Astrocyte (in vitro differentiated cells and primary cell): ENCODE data around the gene CPNE4.

Source experiments
- EZH2 ChIP-seq: IDR thresholded peaks from 2 replicates; pipeline ENCODE4 v1.6.1; 2012; ENCODE audit warnings: mild to moderate bottlenecking, low read length, inconsistent platforms; ENCODE audit not compliant: insufficient read depth
- TF ChIP-seq, protein P1 (sequence below): IDR thresholded peaks from 2 replicates; pipeline ENCODE4 v1.5.1; 2011; ENCODE audit warnings: low read depth, mild to moderate bottlenecking, inconsistent platforms, low read length, moderate library complexity; ENCODE audit not compliant: insufficient read depth

DNA sequence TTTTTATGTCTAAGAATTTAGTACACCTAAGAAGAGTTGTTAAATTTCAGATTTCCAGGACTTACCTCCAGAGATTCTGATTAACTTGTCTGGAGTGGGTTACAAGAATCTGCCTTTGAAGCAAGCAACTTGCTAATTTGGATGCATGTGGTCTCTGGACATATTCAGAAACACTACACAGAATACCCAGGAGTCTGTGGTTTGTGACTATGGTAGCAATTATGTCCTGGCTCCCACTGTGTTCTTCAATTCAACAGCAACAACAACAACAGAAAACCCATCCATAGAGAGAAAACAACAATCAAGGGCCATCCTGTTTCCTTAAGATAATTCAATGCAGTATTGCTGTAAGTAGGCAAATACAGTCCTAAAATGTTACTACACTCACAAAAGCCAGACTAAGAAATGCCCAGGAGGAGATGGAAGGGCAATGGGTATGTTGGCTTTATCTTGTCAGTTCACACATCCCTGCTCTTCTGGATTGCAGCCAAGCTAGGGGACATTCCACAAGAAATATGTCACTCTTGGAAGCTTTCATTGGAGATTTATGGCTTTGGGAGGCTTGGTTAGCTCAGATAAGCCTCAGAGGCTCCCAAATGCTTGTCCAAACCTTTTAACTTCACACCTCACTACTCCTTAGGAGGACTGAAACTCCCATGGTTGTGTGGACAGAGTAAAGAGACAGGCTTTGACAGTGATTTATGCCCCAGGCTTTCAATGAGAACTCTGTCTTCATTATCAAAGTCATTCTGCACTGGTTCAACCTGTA lies 432.6 kb downstream of the CPNE4 start:
- TF ChIP-seq, protein P1, sequence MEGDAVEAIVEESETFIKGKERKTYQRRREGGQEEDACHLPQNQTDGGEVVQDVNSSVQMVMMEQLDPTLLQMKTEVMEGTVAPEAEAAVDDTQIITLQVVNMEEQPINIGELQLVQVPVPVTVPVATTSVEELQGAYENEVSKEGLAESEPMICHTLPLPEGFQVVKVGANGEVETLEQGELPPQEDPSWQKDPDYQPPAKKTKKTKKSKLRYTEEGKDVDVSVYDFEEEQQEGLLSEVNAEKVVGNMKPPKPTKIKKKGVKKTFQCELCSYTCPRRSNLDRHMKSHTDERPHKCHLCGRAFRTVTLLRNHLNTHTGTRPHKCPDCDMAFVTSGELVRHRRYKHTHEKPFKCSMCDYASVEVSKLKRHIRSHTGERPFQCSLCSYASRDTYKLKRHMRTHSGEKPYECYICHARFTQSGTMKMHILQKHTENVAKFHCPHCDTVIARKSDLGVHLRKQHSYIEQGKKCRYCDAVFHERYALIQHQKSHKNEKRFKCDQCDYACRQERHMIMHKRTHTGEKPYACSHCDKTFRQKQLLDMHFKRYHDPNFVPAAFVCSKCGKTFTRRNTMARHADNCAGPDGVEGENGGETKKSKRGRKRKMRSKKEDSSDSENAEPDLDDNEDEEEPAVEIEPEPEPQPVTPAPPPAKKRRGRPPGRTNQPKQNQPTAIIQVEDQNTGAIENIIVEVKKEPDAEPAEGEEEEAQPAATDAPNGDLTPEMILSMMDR, result no peak
- TF ChIP-seq EZH2, result no peak
